ENCODE data around the gene NLK. TPM values are rescaled to one million over a fixed set of nuclear protein-coding genes. Genes with fewer than 3 reads are reported as not detected.

The NLK gene
- total RNA-seq, 1 experiment from 2014 or later, result 31.8 TPM

DNA sequence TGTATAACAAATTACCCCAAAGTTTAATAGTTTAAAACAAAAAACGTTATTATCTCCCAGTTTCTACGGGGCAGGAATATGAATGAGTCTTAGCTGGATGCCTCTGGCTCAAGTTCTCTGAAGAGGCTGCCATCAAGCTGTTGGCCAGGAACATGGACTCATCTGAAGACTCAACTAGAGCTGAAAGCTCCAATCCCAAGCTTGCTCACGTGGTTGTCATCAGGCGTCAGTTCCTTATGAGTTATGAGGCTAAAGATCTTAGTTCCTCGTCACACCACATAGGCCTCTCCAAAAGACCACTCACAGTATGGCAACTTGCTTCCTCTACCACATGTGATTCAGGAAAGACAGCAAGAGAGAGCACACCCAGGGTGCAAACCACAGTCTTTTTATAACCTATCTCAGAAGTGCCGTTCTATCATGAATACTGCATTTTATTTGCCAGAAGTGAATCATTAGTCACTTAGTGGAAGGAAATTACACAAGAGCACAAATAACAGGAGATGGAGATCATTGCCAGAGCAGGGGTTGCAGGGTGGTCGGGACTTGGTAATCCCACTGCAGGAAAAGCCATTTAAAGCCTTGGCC lies 48.7 kb upstream of the NLK start:
- H2BK20ac ChIP-seq (ENCODE audit: low read depth, low read length, poor library complexity, severe bottlenecking), result no peak overlapping the region
- H3K36me3 Mint-ChIP-seq (ENCODE audit: insufficient read depth in 1 of 3, low read depth in 3 of 3), result no peaks in the 10 kb centered on the region
- no peaks in the 10 kb centered on the region for H3K23me2 ChIP-seq (ENCODE audit: insufficient read length, low read depth, low read length, poor library complexity, severe bottlenecking)
- H3K4me1 ChIP-seq (ENCODE audit: insufficient read depth, low read length), result 0 out of 2 replicates have a peak, but pooled peaks cover 4% of the 10 kb centered on the region
- H3K9ac ChIP-seq (ENCODE audit: extremely low read depth, insufficient read length, low read length), result no peak overlapping the region
- H3K23ac ChIP-seq (ENCODE audit: insufficient read length, low read depth, low read length), result no peak overlapping the region
- H3K79me1 ChIP-seq (ENCODE audit: insufficient read depth, low read depth, low read length, poor library complexity, severe bottlenecking), result no peaks in the 10 kb centered on the region
- TF ChIP-seq, protein P1, sequence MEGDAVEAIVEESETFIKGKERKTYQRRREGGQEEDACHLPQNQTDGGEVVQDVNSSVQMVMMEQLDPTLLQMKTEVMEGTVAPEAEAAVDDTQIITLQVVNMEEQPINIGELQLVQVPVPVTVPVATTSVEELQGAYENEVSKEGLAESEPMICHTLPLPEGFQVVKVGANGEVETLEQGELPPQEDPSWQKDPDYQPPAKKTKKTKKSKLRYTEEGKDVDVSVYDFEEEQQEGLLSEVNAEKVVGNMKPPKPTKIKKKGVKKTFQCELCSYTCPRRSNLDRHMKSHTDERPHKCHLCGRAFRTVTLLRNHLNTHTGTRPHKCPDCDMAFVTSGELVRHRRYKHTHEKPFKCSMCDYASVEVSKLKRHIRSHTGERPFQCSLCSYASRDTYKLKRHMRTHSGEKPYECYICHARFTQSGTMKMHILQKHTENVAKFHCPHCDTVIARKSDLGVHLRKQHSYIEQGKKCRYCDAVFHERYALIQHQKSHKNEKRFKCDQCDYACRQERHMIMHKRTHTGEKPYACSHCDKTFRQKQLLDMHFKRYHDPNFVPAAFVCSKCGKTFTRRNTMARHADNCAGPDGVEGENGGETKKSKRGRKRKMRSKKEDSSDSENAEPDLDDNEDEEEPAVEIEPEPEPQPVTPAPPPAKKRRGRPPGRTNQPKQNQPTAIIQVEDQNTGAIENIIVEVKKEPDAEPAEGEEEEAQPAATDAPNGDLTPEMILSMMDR (conservative IDR thresholded peaks at IDR 0.05), result no peak
- DNase-seq, result no peak
- no peak overlapping the region for H3K56ac ChIP-seq (ENCODE audit: insufficient read length, low read depth, low read length)
- WGBS (ENCODE audit: extremely low coverage, insufficient read length, low lambda C conversion rate), result no CpG with 5 or more reads among the region's 7 CpGs
- no peaks in the 10 kb centered on the region for H3K79me2 ChIP-seq (ENCODE audit: insufficient read depth, low read length)
- no peak overlapping the region for H3K18ac ChIP-seq (ENCODE audit: insufficient read length, low read depth, low read length)
- no peaks in the 10 kb centered on the region for H3K9me3 ChIP-seq (ENCODE audit: control insufficient read depth, low read depth, low read length)
- no peak overlapping the region for H2BK5ac ChIP-seq (ENCODE audit: insufficient read length, low read length)
- H3K27me3 ChIP-seq (ENCODE audit: insufficient read depth, low read length), result no peaks in the 10 kb centered on the region
- H2AFZ ChIP-seq (ENCODE audit: low read length), result no peak overlapping the region
- no peak overlapping the region for H3K4me2 ChIP-seq (ENCODE audit: insufficient read depth, insufficient read length, low read length)
- no peaks in the 10 kb centered on the region for H4K20me1 ChIP-seq (ENCODE audit: control insufficient read depth, insufficient read depth, insufficient read length)
- H3K9me3 Mint-ChIP-seq, result peaks cover 0 to 4% of the 10 kb centered on the region in 2 experiments; a peak in 1 of 5 replicates
- no peak overlapping the region for H3K4ac ChIP-seq (ENCODE audit: low read depth, low read length)
- no peak overlapping the region for H2AK5ac ChIP-seq (ENCODE audit: insufficient read length, low read length)
- H4K8ac ChIP-seq (replicated peaks; ENCODE audit: insufficient read length, low read depth, low read length), result no peak overlapping the region
- peaks cover 15 to 21% of the 10 kb centered on the region in 2 experiments; a peak in 3 of 4 replicates for H3K4me1 Mint-ChIP-seq
- no peak overlapping the region for H4K5ac ChIP-seq (ENCODE audit: insufficient read length, low read depth, low read length)
- H3K27ac Mint-ChIP-seq, result no peak overlapping the region
- H3K4me3 Mint-ChIP-seq, result no peak overlapping the region
- H2BK15ac ChIP-seq (ENCODE audit: low read depth, low read length), result no peak overlapping the region
- H2BK120ac ChIP-seq (ENCODE audit: low read depth, low read length, poor library complexity, severe bottlenecking), result no peak overlapping the region
- H3K14ac ChIP-seq (ENCODE audit: insufficient read depth, low read length), result no peak overlapping the region
- H3K27ac ChIP-seq (ENCODE audit: insufficient read length, low read depth, low read length), result no peak overlapping the region
- H4K91ac ChIP-seq (ENCODE audit: insufficient read length, low read depth, low read length), result no peak overlapping the region
- peaks cover 9% of the 10 kb centered on the region for H3K27me3 Mint-ChIP-seq (ENCODE audit: low read depth)
- no peak overlapping the region for H3T11ph ChIP-seq (ENCODE audit: low read length)
- no peak overlapping the region for H2BK12ac ChIP-seq (ENCODE audit: insufficient read length, low read depth, low read length)

Measured in H9 (cell line).